ENCODE data around the gene RNFT2.

RNFT2 gene

DNA sequence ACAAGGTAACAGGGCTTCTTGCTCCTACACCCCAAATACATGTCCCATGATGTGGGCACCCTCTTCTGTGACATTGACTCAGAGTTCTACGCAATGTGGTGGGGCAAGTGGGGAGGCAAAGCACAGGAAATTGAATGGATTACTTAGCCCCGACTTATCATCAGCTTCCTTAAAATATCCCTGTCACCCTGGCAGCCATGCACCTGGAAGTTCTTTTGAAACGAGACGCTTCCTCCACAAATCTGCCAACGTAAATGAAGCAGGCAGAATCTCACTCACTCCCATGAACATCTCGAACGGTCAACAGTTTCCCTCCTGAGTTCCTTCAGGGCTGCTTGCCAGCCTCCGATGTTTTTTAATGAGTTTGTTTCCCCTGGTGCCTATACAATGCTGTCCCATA is 33.5 kb downstream of the RNFT2 start:
- DNase-seq (ENCODE audit: low spot score): no peak
- in situ Hi-C loops (cut with MboI; ENCODE audit: low sequenced_read_pairs, unreplicated experiment): no loop called here
- TF ChIP-seq, protein P1, sequence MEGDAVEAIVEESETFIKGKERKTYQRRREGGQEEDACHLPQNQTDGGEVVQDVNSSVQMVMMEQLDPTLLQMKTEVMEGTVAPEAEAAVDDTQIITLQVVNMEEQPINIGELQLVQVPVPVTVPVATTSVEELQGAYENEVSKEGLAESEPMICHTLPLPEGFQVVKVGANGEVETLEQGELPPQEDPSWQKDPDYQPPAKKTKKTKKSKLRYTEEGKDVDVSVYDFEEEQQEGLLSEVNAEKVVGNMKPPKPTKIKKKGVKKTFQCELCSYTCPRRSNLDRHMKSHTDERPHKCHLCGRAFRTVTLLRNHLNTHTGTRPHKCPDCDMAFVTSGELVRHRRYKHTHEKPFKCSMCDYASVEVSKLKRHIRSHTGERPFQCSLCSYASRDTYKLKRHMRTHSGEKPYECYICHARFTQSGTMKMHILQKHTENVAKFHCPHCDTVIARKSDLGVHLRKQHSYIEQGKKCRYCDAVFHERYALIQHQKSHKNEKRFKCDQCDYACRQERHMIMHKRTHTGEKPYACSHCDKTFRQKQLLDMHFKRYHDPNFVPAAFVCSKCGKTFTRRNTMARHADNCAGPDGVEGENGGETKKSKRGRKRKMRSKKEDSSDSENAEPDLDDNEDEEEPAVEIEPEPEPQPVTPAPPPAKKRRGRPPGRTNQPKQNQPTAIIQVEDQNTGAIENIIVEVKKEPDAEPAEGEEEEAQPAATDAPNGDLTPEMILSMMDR (IDR thresholded peaks at IDR 0.05; ENCODE audit: borderline replicate concordance, control extremely low read depth, extremely low read depth, insufficient read depth, missing control alignments): no peak

DNA sequence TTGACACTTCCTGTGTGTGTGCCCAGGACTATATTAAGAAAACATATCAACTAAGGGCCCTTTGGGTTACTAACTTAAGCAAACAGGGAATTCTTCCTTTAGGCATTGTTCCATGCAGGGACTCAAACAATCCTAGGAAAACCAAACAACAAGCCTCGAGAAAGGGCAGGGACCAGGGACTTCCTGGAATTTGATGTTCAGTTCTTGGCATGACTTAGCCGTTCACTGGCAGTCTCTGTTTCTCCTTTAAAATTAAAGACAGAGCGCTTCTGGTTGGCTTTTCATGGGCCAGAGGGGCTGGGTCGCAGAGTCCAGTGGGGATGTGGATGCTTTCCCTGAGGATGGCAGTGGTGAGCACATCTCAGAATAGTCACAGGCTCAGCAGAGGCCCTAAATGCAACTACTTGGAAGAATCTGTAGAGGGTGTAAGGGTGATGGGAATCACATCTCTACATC is 35.2 kb downstream of the RNFT2 start:
- DNase-seq (ENCODE audit: low spot score): no peak
- in situ Hi-C loops (cut with MboI; ENCODE audit: low sequenced_read_pairs, unreplicated experiment): no loop called here
- TF ChIP-seq, protein P1 (IDR thresholded peaks at IDR 0.05; ENCODE audit: borderline replicate concordance, control extremely low read depth, extremely low read depth, insufficient read depth, missing control alignments): no peak

DNA sequence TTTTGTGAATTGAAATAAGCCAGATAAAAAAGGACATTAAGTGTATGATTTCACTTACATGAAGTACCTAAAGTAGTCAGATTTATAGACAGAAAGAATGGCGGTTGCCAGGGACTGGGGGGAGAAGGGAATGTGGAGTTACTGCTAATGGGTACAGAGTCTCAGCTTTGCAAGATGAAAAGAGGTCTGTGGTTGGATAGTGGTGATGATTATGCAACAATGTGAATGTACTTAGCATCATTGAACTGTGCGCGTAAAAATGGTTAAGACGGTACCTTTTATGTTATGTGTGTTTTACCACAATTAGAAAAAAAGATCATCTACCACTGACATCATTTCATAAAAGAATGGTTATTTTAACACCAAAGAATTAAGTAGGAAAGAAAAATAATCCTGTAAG is 35.9 kb downstream of the RNFT2 start:
- in situ Hi-C loops (cut with MboI; ENCODE audit: low sequenced_read_pairs, unreplicated experiment): no loop called here
- no peak for DNase-seq (ENCODE audit: low spot score)
- TF ChIP-seq, protein P1 (IDR thresholded peaks at IDR 0.05; ENCODE audit: borderline replicate concordance, control extremely low read depth, extremely low read depth, insufficient read depth, missing control alignments): no peak

DNA sequence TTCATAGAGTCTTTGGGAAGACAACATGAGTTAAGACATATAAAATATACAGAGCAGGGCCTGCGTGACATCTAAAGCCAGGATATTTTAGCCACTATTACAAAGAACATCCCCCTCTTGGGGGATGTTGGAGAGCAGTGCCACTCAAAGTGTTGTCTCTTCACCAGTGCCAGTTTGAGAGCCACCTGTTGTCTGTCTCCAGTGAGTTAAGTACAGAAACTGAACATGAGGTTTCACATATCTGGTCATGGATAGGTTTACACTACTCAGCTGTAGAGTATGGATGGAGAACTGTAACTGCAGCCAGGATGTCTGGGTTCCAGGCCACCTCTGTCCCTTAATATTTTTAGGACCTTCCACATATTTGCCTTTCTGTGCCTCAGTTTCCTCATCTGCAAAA is 39.1 kb downstream of the RNFT2 start:
- in situ Hi-C loops (cut with MboI; ENCODE audit: low sequenced_read_pairs, unreplicated experiment): no loop called here
- no peak for DNase-seq (ENCODE audit: low spot score)
- TF ChIP-seq, protein P1 (IDR thresholded peaks at IDR 0.05; ENCODE audit: borderline replicate concordance, control extremely low read depth, extremely low read depth, insufficient read depth, missing control alignments): no peak

DNA sequence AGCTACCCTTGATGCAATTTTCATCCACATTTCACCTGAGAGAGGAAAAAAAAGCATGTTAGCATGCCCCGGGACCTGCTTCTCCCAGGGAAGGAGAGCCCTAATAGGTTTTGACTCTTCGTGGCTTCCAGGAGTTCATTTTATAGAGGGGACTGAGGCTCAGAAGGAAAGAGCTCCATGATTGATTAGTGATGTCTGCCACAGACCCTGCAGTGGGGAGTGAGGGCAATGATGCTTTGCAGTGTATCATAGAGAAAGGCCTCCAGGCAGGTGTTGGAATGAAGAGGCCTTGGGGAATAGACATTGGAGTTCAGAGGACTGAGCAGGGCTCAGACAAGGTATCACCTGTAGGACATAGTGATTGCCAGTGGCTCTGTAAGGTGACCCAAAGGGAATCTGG is 41.5 kb downstream of the RNFT2 start:
- TF ChIP-seq, protein P1 (IDR thresholded peaks at IDR 0.05; ENCODE audit: borderline replicate concordance, control extremely low read depth, extremely low read depth, insufficient read depth, missing control alignments): no peak
- in situ Hi-C loops (cut with MboI; ENCODE audit: low sequenced_read_pairs, unreplicated experiment): no loop called here

DNA sequence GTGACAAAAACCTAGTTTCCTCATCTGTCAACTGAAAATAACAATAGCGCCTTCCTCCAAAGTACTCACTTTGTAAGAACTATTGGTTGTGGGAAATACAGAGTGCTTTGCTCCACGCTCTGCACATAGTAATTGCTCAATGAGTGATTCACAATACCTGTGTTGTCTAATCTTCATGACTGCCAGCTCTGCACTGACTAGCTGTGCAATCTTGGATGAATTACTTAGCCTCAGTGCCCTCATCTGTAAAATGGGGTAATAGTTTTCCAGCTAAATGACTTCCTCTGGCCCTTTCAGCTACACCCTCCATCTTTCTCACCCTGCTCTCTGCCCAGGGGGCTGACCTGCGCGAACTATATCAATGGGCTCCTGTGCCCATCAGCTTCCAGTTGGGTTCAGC is 42.8 kb downstream of the RNFT2 start:
- no peak for DNase-seq (ENCODE audit: low spot score)
- TF ChIP-seq, protein P1 (IDR thresholded peaks at IDR 0.05; ENCODE audit: borderline replicate concordance, control extremely low read depth, extremely low read depth, insufficient read depth, missing control alignments): no peak
- in situ Hi-C loops (cut with MboI; ENCODE audit: low sequenced_read_pairs, unreplicated experiment): no loop called here

More for the DNA sequence above, 41.5 kb downstream of the RNFT2 start:
- DNase-seq (ENCODE audit: low spot score): no peak
